K562 (cell line): ENCODE data around the gene CBY3. TPM values are rescaled to one million over a fixed set of nuclear protein-coding genes. Genes with fewer than 3 reads are reported as not detected.
A peak's percentile ranks its signal among the peaks of the same experiment; 100 is the strongest.

Experiments used
- AFF4 ChIP-seq: sonication (generic); formaldehyde crosslinking; IDR thresholded peaks from 2 replicates; pipeline ENCODE4 v1.8.0; 2023; ENCODE audit warnings: mild to moderate bottlenecking, missing genetic modification reagents
- GTF3C2 ChIP-seq: IDR thresholded peaks from 3 replicates; pipeline ENCODE4 v1.6.1; 2011; ENCODE audit warnings: borderline replicate concordance, mild to moderate bottlenecking, moderate library complexity; ENCODE audit not compliant: insufficient read length; ENCODE audit errors: extremely low read depth
- HNRNPLL ChIP-seq: fragments of 200-400 bp; formaldehyde crosslinking; IDR thresholded peaks from 2 replicates; pipeline ENCODE4 v1.6.1; 2017; ENCODE audit warnings: low read length, low read depth, mild to moderate bottlenecking; ENCODE audit not compliant: poor library complexity, severe bottlenecking
- MYC ChIP-seq, 2 experiments: fragments of 250-450 bp in 1 of 2; sonication (Bioruptor Pico) in 1 of 2; IDR thresholded peaks; 2 replicates each; pipeline versions ENCODE4 v1.5.1 to v1.6.1; 2012 to 2021; ENCODE audit warnings: low read depth in 2 of 2, borderline replicate concordance in 1 of 2, improper control_type of control experiment in 1 of 2, low read length in 1 of 2, mild to moderate bottlenecking in 1 of 2, moderate library complexity in 1 of 2
- NONO ChIP-seq, 2 experiments: fragments of 200-400 bp in 1 of 2; fragments of 450-650 bp in 1 of 2; formaldehyde crosslinking in 1 of 2; IDR thresholded peaks; 2 replicates each; pipeline ENCODE4 v1.6.1; 2017; ENCODE audit warnings: low read depth in 2 of 2, mild to moderate bottlenecking in 2 of 2, moderate library complexity in 2 of 2, low read length in 1 of 2
- RBM22 ChIP-seq: fragments of 200-400 bp; formaldehyde crosslinking; IDR thresholded peaks from 2 replicates; pipeline ENCODE4 v1.6.1; 2018; ENCODE audit warnings: low read length, low read depth; ENCODE audit not compliant: poor library complexity, severe bottlenecking
- REST ChIP-seq, 2 experiments: fragments of 450-650 bp; formaldehyde crosslinking in 1 of 2; IDR thresholded peaks; 2 replicates each; pipeline versions ENCODE4 v1.4.0 to v1.6.1; 2014 to 2020; ENCODE audit warnings: mild to moderate bottlenecking in 2 of 2, borderline replicate concordance in 1 of 2, low read depth in 1 of 2
- ZNF263 ChIP-seq: sonication (generic); formaldehyde crosslinking; IDR thresholded peaks from 2 replicates; pipeline ENCODE4 v1.8.0; 2022; ENCODE audit warnings: mild to moderate bottlenecking, missing genetic modification reagents, borderline replicate concordance
- ZNF384 ChIP-seq: IDR thresholded peaks from 2 replicates; pipeline ENCODE4 v1.6.1; 2012; ENCODE audit warnings: low read depth, low read length, improper control_type of control experiment
- ZZZ3 ChIP-seq: fragments of 450-650 bp; IDR thresholded peaks from 2 replicates; pipeline ENCODE4 v1.6.1; 2016; ENCODE audit warnings: antibody characterized with exemption, mild to moderate bottlenecking, moderate library complexity
- polyA plus RNA-seq, 8 experiments: library from polyadenylated mRNA; depleted of rRNA in 4 of 8; stranded (reverse) in 5 of 8; unstranded in 3 of 8; fragments of >200 nt; fragmentation: Nextera tagmentation in 2 of 8; fragmentation: Illumina TruSeq in 1 of 8; extraction: Ambion mirVana in 2 of 8; extraction: Trizol in 1 of 8; gene quantifications; 2 replicates each; pipeline versions ENCODE4 v1.2.1 to v1.2.3, GENCODE V29; 2011 to 2014; ENCODE audit warnings: inconsistent platforms in 1 of 8, missing spikeins in 1 of 8
- total RNA-seq, 7 experiments: library from RNA; depleted of rRNA in 6 of 7; stranded (reverse); fragments of >200 nt in 6 of 7; fragmentation: Illumina TruSeq in 2 of 7; extraction: Trizol in 2 of 7; gene quantifications; 2 replicates each; pipeline versions ENCODE4 v1.2.1 to v1.2.3, GENCODE V29; 2011 to 2021; ENCODE audit warnings: low replicate concordance in 1 of 7

The CBY3 gene
- total and polyA plus RNA-seq, 9 of the 15 experiments (the other 6 are each of a cell fraction or from before 2014, with no cell fraction given): not detected

GRCh38 chr5:179698935-179699615, 18.2 kb upstream of the CBY3 start, which contains the start of gene CANX (continued):
- peak; percentile 49 to 60; a peak in 1 of 4 replicates for TF ChIP-seq NONO (IDR thresholded peaks at IDR 0.05; ENCODE audit: low read depth in 2 of 2, low read length in 1 of 2)
- TF ChIP-seq AFF4: peak; percentile 95
- no peak for TF ChIP-seq HNRNPLL
- TF ChIP-seq RBM22: peak; percentile 94
- no peak for TF ChIP-seq GTF3C2
- no peak for TF ChIP-seq ZNF384
- peak; percentile 35 for TF ChIP-seq REST (IDR thresholded peaks at IDR 0.05; ENCODE audit: borderline replicate concordance)
- TF ChIP-seq REST (CRISPR knock-in tag; IDR thresholded peaks at IDR 0.05; ENCODE audit: low read depth): peak; percentile 63; the same call in 1 of the 2 replicates
- no peak for TF ChIP-seq ZZZ3
- peak; percentile 95 for TF ChIP-seq MYC (IDR thresholded peaks at IDR 0.05; ENCODE audit: low read depth, low read length)
- no peak for TF ChIP-seq MYC (CRISPR knock-in tag; IDR thresholded peaks at IDR 0.05; ENCODE audit: borderline replicate concordance, low read depth)
- TF ChIP-seq ZNF263: no peak
